ENCODE results near the gene PTPN7.

DNA sequence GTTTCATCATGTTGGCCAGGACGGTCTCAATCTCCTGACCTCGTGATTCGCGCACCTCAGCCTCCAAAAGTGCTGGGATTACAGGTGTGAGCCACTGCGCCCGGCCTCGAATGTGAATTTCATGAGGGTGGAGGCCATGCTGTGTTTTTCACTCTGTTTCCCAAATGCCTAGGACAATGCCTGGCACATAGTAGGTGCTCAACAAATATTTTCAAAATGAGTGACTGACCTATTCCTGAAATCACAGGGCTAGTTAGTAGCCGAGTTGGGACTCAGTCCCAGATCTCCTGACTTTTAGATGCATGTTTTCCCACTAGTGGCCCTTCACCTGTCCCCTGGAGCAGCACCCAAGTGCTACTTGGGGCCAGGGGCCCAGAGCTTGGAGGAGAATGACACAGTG, 44.1 kb downstream of the PTPN7 start:
- TF ChIP-seq POLR2AphosphoS5 (IDR thresholded peaks at IDR 0.05; ENCODE audit: insufficient read depth in 1 of 2, low read depth in 1 of 2) (no peak), POLR2A (IDR thresholded peaks at IDR 0.05) (no peak)
